Activated CD8-positive, alpha-beta memory T cell treated with anti-CD3 and anti-CD28 coated beads for 48 hours (primary cell): ENCODE measurements around the gene ADGRB3.

Experiments used
- DNase-seq, 3 experiments: peaks; one replicate each; pipeline ENCODE4 v3.0.0-alpha.2; 2020; ENCODE audit warnings: low read depth in 2 of 3, low spot score in 2 of 3

Gene ADGRB3

GRCh38 chr6:68701159-68701558, 66.1 kb downstream of the ADGRB3 start:
- DNase-seq: no peak

GRCh38 chr6:68704485-68704884, 69.4 kb downstream of the ADGRB3 start:
- DNase-seq: no peak

DNA sequence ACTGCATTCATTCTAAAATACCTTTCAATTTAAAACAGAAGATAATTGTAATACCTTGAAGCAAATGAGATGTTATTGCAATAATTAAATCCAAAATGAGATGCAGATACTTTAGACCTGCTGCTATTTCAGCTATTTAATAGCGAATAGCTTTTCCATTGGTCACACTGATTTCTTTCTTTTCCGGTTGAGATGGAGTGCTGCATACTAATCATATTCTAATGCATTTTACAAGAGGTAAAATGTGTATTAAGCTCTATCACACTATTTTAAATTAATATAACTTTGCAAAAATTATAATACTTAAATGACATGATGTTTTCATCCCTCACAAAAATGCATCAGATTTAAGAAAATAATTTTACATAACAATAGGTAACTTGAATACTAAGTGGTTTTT, 74.0 kb downstream of the ADGRB3 start:
- DNase-seq: no peak

- no peak for DNase-seq
These were observed 74.8 kb downstream of the ADGRB3 start for GRCh38 chr6:68709882-68710281.

DNA sequence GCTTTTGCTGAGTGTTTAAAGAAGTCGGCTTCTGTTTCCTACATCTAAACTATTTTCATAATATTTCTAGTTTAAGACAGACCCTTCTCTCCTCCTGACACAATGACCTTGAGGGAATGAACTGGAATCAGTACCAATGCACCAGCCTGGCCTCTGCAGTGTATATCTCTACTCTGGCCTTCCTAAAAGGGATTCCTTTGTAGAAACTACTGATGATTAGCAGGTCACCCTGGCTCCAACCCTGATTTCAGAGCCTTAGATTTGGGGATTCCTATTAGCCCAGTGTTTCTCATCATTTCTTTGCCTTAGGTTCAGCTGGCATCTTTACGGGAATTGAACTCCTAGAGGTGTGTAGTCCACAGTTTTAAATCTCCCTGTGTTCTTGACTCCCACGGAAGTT, 75.4 kb downstream of the ADGRB3 start:
- DNase-seq: no peak

- no peak for DNase-seq
These were observed 75.8 kb downstream of the ADGRB3 start for GRCh38 chr6:68710916-68711315.

GRCh38 chr6:68711386-68712000, 76.4 kb downstream of the ADGRB3 start:
- DNase-seq: no peak

DNA sequence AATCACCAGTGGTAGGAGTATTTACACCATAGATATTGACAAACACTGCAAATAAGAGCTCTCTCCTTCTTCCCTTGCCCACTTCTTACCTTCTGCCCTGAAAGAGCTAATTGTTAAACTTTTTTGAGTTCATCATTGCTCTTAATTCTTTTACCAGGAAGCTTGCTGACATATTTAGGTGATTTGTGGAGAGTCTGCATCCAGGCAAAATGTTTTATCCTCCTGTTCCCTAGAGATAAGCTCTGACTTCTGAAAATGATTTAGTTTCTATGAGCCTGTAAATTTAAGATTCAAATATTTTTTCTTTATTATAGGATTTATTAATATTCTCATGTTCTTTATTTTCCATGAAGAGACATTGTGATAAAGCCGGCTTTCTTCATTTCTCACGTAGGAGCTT, 81.5 kb downstream of the ADGRB3 start:
- DNase-seq: no peak

DNA sequence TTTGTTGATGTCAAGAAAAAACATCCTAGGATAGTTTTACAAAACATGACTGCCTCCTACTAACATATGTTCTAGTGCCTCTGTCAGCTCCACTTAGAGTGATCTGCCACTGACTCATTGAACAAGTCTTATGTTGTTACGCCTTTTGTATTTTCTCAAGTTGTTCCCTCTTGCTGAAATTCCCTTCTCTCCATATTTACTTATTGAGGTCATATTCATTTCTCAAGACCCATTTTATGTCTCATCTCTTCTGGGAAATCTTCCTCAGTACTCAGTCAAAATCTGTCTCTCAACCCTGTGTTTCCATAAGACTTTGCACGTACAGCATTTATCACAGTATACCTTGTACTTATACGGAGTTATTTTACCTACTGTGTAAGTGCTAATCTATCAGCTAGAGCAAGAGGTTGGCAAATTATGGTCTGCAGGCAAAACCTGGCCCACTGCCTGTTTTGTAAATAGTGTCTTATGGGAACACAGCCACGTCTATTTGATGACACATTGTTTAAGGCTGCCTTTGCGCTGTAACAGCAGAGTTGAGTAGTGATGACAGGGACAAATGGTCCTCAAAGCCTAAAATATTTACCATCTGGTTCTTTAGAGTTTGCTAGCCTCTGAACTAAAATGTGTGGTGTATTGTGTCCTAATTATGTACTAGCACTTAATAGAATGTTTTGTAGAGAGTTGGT, 83.4 kb downstream of the ADGRB3 start:
- DNase-seq: no peak

GRCh38 chr6:68719761-68720160, 84.7 kb downstream of the ADGRB3 start:
- DNase-seq: no peak

GRCh38 chr6:68722891-68723527, 87.9 kb downstream of the ADGRB3 start:
- no peak for DNase-seq

GRCh38 chr6:68724060-68724459, 89.0 kb downstream of the ADGRB3 start:
- DNase-seq: no peak

- no peak for DNase-seq
These were observed 91.3 kb downstream of the ADGRB3 start for GRCh38 chr6:68726337-68726736.

DNA sequence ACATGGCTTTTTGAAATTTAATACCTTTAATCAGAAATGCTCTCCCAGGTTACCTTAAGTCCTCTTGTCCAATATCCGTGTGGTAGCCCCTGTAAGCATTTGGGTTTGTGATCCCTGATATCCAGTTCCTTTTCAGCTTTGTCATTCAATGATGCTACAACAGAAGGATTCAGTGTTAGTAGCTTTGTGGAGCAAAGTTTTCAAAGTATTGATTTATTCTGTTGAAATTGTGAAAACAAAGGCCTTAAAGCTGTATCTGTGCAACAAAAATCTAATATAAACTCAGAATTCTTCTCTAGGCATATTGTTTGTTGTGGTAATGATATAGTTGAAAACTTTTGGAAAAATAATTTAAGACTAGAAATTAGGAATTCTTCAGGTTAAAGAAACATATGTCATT, 91.9 kb downstream of the ADGRB3 start:
- DNase-seq: no peak

GRCh38 chr6:68727699-68728098, 92.6 kb downstream of the ADGRB3 start:
- no peak for DNase-seq

GRCh38 chr6:68728159-68728979, 93.3 kb downstream of the ADGRB3 start:
- no peak for DNase-seq

DNA sequence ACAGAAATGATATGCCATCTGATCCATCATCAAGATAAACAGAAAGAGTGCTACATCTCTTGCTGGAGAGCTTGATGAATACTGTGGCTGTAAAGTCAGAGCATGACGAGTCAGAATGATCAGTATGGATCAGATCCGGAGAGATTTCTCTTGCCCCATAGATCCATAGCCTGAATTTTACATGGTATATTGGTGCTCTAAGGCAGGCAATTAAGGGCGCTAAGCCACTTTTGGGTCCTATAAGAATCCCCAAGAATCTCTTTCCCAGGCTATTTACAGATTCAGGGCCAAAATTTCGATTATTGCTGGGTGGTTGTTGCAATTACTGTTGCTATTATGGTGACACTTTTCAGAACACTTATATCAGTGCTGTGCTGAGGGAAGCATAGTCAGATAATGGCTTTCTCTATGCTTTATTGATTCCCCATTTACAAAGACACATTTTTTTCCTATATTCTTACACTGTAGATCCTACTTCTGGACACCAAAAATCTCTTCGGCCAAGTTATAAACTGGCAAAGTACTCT, 94.4 kb downstream of the ADGRB3 start:
- no peak for DNase-seq

DNA sequence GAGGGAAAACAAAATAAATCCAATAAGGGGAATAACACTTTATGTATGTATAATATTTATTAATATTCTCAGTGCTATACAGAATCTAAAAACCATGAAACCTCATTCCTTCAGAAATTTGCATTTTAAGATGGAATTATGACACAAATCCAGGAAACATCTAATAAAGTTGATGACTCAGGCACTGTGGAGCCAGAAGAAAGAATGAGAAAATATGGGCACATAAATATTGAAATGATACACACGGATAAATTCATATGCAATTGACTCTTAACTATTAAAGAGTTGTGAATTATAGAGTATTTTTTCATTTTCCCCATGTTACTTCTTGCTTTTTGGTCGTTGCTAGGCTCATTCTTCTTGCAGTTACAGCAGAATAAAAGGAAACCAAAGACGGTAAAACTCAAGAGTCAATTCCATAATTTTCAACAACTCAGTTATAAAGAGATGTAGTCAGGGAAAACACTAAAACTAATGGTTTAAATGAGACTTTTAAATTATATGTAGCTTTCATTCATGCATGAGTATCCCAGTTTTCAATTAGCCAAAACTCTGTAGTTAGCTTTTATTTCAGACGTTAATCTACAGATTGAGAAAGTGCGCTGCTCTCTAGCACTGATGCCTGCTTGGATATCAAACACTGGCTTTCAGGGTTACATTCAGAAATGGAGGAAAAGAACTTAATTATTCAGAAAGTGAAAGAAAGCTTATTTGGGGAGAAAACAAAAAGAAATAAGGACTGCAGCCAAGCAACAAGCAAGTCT, 95.4 kb downstream of the ADGRB3 start:
- DNase-seq: no peak

DNA sequence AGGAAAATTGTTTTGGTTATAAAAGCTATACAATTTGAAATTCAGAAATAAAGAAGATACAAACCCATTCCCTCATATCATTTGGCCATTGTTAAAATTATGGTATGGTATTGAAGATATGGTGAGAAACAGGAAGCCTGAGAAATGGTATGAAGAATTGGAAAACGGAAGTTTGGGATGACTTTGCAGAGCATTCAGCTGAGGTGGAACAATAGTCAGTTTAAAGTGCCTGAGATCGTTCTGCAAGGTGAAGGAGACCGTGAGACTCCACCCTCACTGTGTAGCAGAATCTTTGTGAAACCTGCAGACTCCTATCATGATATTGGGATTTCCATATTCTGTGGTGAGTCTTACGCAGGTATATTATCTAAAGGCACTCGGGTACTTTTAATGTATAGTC, 97.3 kb downstream of the ADGRB3 start:
- DNase-seq: no peak

- DNase-seq: no peak
These were observed 100.8 kb downstream of the ADGRB3 start for GRCh38 chr6:68735866-68736265.

- DNase-seq: no peak
These were observed 102.0 kb downstream of the ADGRB3 start for GRCh38 chr6:68737061-68737460.
